ENCODE measurements around the gene IL20RA. TPM values are rescaled to one million over a fixed set of nuclear protein-coding genes. Genes with fewer than 3 reads are reported as not detected.

Gene IL20RA
- total and polyA plus RNA-seq, 4 donors: 0.17 to 0.65 (median 0.25) TPM; not detected in 1

GRCh38 chr6:137005073-137005472 is 39.7 kb downstream of the IL20RA start:
- Histone ChIP-seq H3K9me3 (ENCODE audit: control insufficient read depth in 4 of 4, low read length in 3 of 4) (no peaks in the 10 kb centered on the region), H3K36me3 (ENCODE audit: control insufficient read depth in 4 of 4, insufficient read depth in 3 of 4, low read depth in 1 of 4, low read length in 3 of 4) (no peaks in the 10 kb centered on the region), H3K27ac (ENCODE audit: low read depth in 1 of 2, low read length in 2 of 2) (no peak overlapping the region), H3K4me1 (ENCODE audit: control insufficient read depth in 4 of 4, insufficient read depth in 4 of 4, low read length in 3 of 4) (no peaks in the 10 kb centered on the region), H3K9ac (ENCODE audit: low read depth in 1 of 2, low read length in 2 of 2) (no peak overlapping the region), H3K27me3 (ENCODE audit: control insufficient read depth in 4 of 4, insufficient read depth in 4 of 4, low read length in 3 of 4) (peaks cover 0 to 10% (median 1%) of the 10 kb centered on the region in 4 donors), H3K4me3 (ENCODE audit: low read depth in 1 of 3, low read length in 3 of 3) (no peak overlapping the region)
- TF ChIP-seq TAF1 (conservative IDR thresholded peaks at IDR 0.05) (no peak), HNF4A (conservative IDR thresholded peaks at IDR 0.05) (no peak), NR2F2 (IDR thresholded peaks at IDR 0.05) (no peak)
- TF ChIP-seq, protein P1, sequence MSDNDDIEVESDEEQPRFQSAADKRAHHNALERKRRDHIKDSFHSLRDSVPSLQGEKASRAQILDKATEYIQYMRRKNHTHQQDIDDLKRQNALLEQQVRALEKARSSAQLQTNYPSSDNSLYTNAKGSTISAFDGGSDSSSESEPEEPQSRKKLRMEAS (IDR thresholded peaks at IDR 0.05): no peak
- DNase-seq (ENCODE audit: low spot score): no peak
- 93% methylated on average over 6 of the region's 6 CpGs for WGBS

DNA sequence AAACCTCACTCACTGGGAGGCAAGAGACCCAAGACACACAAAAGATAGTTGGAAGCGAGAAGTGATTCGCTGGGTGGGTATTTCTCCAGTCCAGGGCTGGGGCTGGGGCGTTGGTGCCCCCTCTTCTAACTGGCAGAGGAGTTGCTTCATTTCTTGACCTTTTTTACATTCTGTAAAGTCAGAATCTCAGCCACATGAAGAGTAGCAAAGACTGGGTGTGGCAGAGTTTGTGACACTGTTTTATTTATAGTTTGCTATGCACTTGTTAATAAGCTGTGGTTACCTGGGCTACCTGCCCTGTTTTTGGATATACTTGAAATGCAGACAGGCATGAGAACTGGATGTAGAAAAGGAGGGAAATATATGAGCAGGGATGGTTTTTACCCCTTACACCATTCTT is 42.3 kb downstream of the IL20RA start:
- peaks cover 0 to 12% (median 5%) of the 10 kb centered on the region in 4 donors for H3K27me3 ChIP-seq (ENCODE audit: control insufficient read depth in 4 of 4, insufficient read depth in 4 of 4, low read length in 3 of 4)
- no peaks in the 10 kb centered on the region for H3K4me1 ChIP-seq (ENCODE audit: control insufficient read depth in 4 of 4, insufficient read depth in 4 of 4, low read length in 3 of 4)
- no peak overlapping the region for H3K4me3 ChIP-seq (ENCODE audit: low read depth in 1 of 3, low read length in 3 of 3)
- no peaks in the 10 kb centered on the region for H3K9me3 ChIP-seq (ENCODE audit: control insufficient read depth in 4 of 4, low read length in 3 of 4)
- WGBS: 72% methylated on average over 3 of the region's 3 CpGs
- no peak overlapping the region for H3K9ac ChIP-seq (ENCODE audit: low read depth in 1 of 2, low read length in 2 of 2)
- TF ChIP-seq NR2F2 (IDR thresholded peaks at IDR 0.05) (no peak), RAD21 (IDR thresholded peaks at IDR 0.05) (no peak), GABPA (IDR thresholded peaks at IDR 0.05 in 1 of 2, conservative IDR thresholded peaks at IDR 0.05 in 1 of 2) (no peak), FOXA1 (IDR thresholded peaks at IDR 0.05) (no peak), HNF4G (IDR thresholded peaks at IDR 0.05) (no peak), RXRA (IDR thresholded peaks at IDR 0.05) (no peak), EGR1 (IDR thresholded peaks at IDR 0.05; ENCODE audit: low read depth in 2 of 2) (no peak), REST (IDR thresholded peaks at IDR 0.05) (no peak), SP1 (IDR thresholded peaks at IDR 0.05) (no peak), HNF4A (conservative IDR thresholded peaks at IDR 0.05) (no peak), TAF1 (conservative IDR thresholded peaks at IDR 0.05) (no peak)
- TF ChIP-seq, protein P1 (IDR thresholded peaks at IDR 0.05): no peak
- TF ChIP-seq, protein P2, sequence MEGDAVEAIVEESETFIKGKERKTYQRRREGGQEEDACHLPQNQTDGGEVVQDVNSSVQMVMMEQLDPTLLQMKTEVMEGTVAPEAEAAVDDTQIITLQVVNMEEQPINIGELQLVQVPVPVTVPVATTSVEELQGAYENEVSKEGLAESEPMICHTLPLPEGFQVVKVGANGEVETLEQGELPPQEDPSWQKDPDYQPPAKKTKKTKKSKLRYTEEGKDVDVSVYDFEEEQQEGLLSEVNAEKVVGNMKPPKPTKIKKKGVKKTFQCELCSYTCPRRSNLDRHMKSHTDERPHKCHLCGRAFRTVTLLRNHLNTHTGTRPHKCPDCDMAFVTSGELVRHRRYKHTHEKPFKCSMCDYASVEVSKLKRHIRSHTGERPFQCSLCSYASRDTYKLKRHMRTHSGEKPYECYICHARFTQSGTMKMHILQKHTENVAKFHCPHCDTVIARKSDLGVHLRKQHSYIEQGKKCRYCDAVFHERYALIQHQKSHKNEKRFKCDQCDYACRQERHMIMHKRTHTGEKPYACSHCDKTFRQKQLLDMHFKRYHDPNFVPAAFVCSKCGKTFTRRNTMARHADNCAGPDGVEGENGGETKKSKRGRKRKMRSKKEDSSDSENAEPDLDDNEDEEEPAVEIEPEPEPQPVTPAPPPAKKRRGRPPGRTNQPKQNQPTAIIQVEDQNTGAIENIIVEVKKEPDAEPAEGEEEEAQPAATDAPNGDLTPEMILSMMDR (IDR thresholded peaks at IDR 0.05; ENCODE audit: low read depth, low read length, missing input control): no peak
- no peak for DNase-seq (ENCODE audit: low spot score)
- H3K27ac ChIP-seq (ENCODE audit: low read depth in 1 of 2, low read length in 2 of 2): no peak overlapping the region
- no peaks in the 10 kb centered on the region for H3K36me3 ChIP-seq (ENCODE audit: control insufficient read depth in 4 of 4, insufficient read depth in 3 of 4, low read depth in 1 of 4, low read length in 3 of 4)

Measured in liver (tissue), 9 donors.